GM12878 (cell line): Measurements from ENCODE around the gene PPM1G. TPM values are rescaled to one million over a fixed set of nuclear protein-coding genes. Genes with fewer than 3 reads are reported as not detected.

ENCODE experiments used
- ASH2L ChIP-seq: fragments of 300-600, 200-600 bp; sonication (generic); IDR thresholded peaks from 2 replicates; pipeline ENCODE4 v1.6.1; 2017; ENCODE audit warnings: low read depth, mild to moderate bottlenecking, borderline replicate concordance
- BCL11A ChIP-seq: IDR thresholded peaks from 2 replicates; pipeline ENCODE4 v1.6.1; 2011; ENCODE audit warnings: low read depth, low read length
- HCFC1 ChIP-seq: fragments of 150-350 bp; IDR thresholded peaks from 2 replicates; pipeline ENCODE4 v1.6.1; 2014; ENCODE audit warnings: low read length
- IKZF2 ChIP-seq, 2 experiments: fragments of 450-650 bp; IDR thresholded peaks; 2 replicates each; pipeline ENCODE4 v1.6.1; 2017; ENCODE audit warnings: mild to moderate bottlenecking in 2 of 2, moderate library complexity in 2 of 2
- JUND ChIP-seq: IDR thresholded peaks from 2 replicates; pipeline ENCODE4 v1.6.1; 2012; ENCODE audit warnings: low read depth, mild to moderate bottlenecking, low read length, improper control_type of control experiment, moderate library complexity
- KAT2A ChIP-seq: conservative IDR thresholded peaks from 2 replicates; pipeline ENCODE4 v1.6.1; 2011; ENCODE audit warnings: low read depth, low read length; ENCODE audit not compliant: control insufficient read depth
- KLF5 ChIP-seq: fragments of 450-650 bp; IDR thresholded peaks from 2 replicates; pipeline ENCODE4 v1.6.1; 2014; ENCODE audit warnings: mild to moderate bottlenecking; ENCODE audit not compliant: partially characterized antibody
- LARP7 ChIP-seq: fragments of 450-650 bp; IDR thresholded peaks from 2 replicates; pipeline ENCODE4 v1.6.1; 2017; ENCODE audit warnings: mild to moderate bottlenecking
- MAX ChIP-seq: IDR thresholded peaks from 2 replicates; pipeline ENCODE4 v1.6.1; 2012; ENCODE audit warnings: low read depth, low read length, improper control_type of control experiment
- MXI1 ChIP-seq: fragments of 150-350 bp; IDR thresholded peaks from 2 replicates; pipeline ENCODE4 v1.6.1; 2011; ENCODE audit warnings: low read depth, mild to moderate bottlenecking, inconsistent platforms, low read length, improper control_type of control experiment
- MYC ChIP-seq: IDR thresholded peaks from 2 replicates; pipeline ENCODE4 v1.6.1; 2011; ENCODE audit warnings: mild to moderate bottlenecking, low read length, moderate library complexity, inconsistent platforms; ENCODE audit not compliant: insufficient read depth, insufficient replicate concordance, insufficient read length, severe bottlenecking
- NFYB ChIP-seq: IDR thresholded peaks from 2 replicates; pipeline ENCODE4 v1.6.1; 2011; ENCODE audit warnings: low read depth, mild to moderate bottlenecking, low read length, improper control_type of control experiment, moderate library complexity; ENCODE audit not compliant: insufficient read depth
- NR2C1 ChIP-seq: fragments of 450-650 bp; IDR thresholded peaks from 2 replicates; pipeline ENCODE4 v1.6.1; 2017; ENCODE audit warnings: antibody characterized with exemption, mild to moderate bottlenecking, moderate library complexity
- POLR2AphosphoS2 ChIP-seq: IDR thresholded peaks from 2 replicates; pipeline ENCODE4 v1.6.1; 2011; ENCODE audit warnings: low read depth, mild to moderate bottlenecking, low read length, improper control_type of control experiment, moderate library complexity
- POLR2AphosphoS5 ChIP-seq: IDR thresholded peaks from 2 replicates; pipeline ENCODE4 v1.6.1; 2011; ENCODE audit warnings: mild to moderate bottlenecking, low read length, inconsistent platforms
- RBBP5 ChIP-seq: fragments of 200-600 bp; sonication (generic); conservative IDR thresholded peaks from 2 replicates; pipeline ENCODE4 v1.6.1; 2016
- RELA ChIP-seq: fragments of 450-650 bp; IDR thresholded peaks from 2 replicates; pipeline ENCODE4 v1.8.0; 2014; ENCODE audit warnings: borderline replicate concordance; ENCODE audit not compliant: partially characterized antibody
- RUNX3 ChIP-seq: IDR thresholded peaks from 2 replicates; pipeline ENCODE4 v1.6.1; 2012; ENCODE audit warnings: low read length, inconsistent platforms
- SRF ChIP-seq, 2 experiments: IDR thresholded peaks; 2 replicates each; pipeline ENCODE4 v1.6.1; 2011; ENCODE audit warnings: low read depth in 2 of 2, low read length in 2 of 2, mild to moderate bottlenecking in 1 of 2, moderate library complexity in 1 of 2
- polyA plus RNA-seq, 11 experiments: library from polyadenylated mRNA; depleted of rRNA in 4 of 11; unstranded in 6 of 11; stranded (reverse) in 5 of 11; fragments of >200 nt; fragmentation: Nextera tagmentation in 4 of 11; fragmentation: Illumina TruSeq in 1 of 11; extraction: Ambion mirVana in 4 of 11; extraction: Trizol in 1 of 11; gene quantifications; 1 replicate in 1 of 11; 2 replicates in 10 of 11; pipeline versions ENCODE4 v1.2.1 to v1.2.3, GENCODE V29; 2011 to 2016; ENCODE audit warnings: inconsistent platforms in 2 of 11, missing spikeins in 2 of 11, low read depth in 1 of 11
- total RNA-seq, 4 experiments: library from RNA; depleted of rRNA in 3 of 4; stranded (reverse); fragments of >200 nt in 3 of 4; fragmentation: Illumina TruSeq in 1 of 4; extraction: Trizol in 1 of 4; gene quantifications; 2 replicates each; pipeline versions ENCODE4 v1.2.1 to v1.2.3, GENCODE V29; 2013 to 2021
- TF ChIP-seq, protein P1 (sequence below): IDR thresholded peaks from 2 replicates; pipeline ENCODE4 v1.6.1; 2012; ENCODE audit warnings: low read depth, low read length, improper control_type of control experiment
- TF ChIP-seq, protein P2 (sequence below): fragments of 150-350 bp; IDR thresholded peaks from 2 replicates; pipeline ENCODE4 v1.6.1; 2016; ENCODE audit warnings: low read depth, low read length
- TF ChIP-seq, protein P3 (sequence below): fragments of 450-650 bp; formaldehyde crosslinking; IDR thresholded peaks from 2 replicates; pipeline ENCODE4 v1.5.0; 2022; ENCODE audit warnings: mild to moderate bottlenecking, missing genetic modification characterization

PPM1G gene
- total and polyA plus RNA-seq, 10 of the 15 experiments (the other 5 are each of a cell fraction or from before 2014, with no cell fraction given): 68.8 to 171 (median 121) TPM

GRCh38 chr2:27356382-27357181, 52.8 kb downstream of the PPM1G start, which contains the start of gene GTF3C2 (continued):
- TF ChIP-seq, protein P1, sequence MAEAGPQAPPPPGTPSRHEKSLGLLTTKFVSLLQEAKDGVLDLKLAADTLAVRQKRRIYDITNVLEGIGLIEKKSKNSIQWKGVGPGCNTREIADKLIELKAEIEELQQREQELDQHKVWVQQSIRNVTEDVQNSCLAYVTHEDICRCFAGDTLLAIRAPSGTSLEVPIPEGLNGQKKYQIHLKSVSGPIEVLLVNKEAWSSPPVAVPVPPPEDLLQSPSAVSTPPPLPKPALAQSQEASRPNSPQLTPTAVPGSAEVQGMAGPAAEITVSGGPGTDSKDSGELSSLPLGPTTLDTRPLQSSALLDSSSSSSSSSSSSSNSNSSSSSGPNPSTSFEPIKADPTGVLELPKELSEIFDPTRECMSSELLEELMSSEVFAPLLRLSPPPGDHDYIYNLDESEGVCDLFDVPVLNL: peak; percentile 76
- TF ChIP-seq, protein P2, sequence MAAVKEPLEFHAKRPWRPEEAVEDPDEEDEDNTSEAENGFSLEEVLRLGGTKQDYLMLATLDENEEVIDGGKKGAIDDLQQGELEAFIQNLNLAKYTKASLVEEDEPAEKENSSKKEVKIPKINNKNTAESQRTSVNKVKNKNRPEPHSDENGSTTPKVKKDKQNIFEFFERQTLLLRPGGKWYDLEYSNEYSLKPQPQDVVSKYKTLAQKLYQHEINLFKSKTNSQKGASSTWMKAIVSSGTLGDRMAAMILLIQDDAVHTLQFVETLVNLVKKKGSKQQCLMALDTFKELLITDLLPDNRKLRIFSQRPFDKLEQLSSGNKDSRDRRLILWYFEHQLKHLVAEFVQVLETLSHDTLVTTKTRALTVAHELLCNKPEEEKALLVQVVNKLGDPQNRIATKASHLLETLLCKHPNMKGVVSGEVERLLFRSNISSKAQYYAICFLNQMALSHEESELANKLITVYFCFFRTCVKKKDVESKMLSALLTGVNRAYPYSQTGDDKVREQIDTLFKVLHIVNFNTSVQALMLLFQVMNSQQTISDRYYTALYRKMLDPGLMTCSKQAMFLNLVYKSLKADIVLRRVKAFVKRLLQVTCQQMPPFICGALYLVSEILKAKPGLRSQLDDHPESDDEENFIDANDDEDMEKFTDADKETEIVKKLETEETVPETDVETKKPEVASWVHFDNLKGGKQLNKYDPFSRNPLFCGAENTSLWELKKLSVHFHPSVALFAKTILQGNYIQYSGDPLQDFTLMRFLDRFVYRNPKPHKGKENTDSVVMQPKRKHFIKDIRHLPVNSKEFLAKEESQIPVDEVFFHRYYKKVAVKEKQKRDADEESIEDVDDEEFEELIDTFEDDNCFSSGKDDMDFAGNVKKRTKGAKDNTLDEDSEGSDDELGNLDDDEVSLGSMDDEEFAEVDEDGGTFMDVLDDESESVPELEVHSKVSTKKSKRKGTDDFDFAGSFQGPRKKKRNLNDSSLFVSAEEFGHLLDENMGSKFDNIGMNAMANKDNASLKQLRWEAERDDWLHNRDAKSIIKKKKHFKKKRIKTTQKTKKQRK: no peak
- peak; percentile 98 for TF ChIP-seq MXI1
- TF ChIP-seq SRF (IDR thresholded peaks at IDR 0.05; ENCODE audit: low read depth in 2 of 2, low read length in 2 of 2): peak; percentile 14 to 76; a peak in 1 of 4 replicates
- peak; percentile 59 for TF ChIP-seq MYC
- TF ChIP-seq, protein P3, sequence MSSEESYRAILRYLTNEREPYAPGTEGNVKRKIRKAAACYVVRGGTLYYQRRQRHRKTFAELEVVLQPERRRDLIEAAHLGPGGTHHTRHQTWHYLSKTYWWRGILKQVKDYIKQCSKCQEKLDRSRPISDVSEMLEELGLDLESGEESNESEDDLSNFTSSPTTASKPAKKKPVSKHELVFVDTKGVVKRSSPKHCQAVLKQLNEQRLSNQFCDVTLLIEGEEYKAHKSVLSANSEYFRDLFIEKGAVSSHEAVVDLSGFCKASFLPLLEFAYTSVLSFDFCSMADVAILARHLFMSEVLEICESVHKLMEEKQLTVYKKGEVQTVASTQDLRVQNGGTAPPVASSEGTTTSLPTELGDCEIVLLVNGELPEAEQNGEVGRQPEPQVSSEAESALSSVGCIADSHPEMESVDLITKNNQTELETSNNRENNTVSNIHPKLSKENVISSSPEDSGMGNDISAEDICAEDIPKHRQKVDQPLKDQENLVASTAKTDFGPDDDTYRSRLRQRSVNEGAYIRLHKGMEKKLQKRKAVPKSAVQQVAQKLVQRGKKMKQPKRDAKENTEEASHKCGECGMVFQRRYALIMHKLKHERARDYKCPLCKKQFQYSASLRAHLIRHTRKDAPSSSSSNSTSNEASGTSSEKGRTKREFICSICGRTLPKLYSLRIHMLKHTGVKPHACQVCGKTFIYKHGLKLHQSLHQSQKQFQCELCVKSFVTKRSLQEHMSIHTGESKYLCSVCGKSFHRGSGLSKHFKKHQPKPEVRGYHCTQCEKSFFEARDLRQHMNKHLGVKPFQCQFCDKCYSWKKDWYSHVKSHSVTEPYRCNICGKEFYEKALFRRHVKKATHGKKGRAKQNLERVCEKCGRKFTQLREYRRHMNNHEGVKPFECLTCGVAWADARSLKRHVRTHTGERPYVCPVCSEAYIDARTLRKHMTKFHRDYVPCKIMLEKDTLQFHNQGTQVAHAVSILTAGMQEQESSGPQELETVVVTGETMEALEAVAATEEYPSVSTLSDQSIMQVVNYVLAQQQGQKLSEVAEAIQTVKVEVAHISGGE (CRISPR knock-in tag): no peak
- peak; percentile 80; the same call in 1 of the 2 replicates for TF ChIP-seq JUND
- TF ChIP-seq KLF5: peak; percentile 97
- peak; percentile 81 for TF ChIP-seq HCFC1
- peak; percentile 83 for TF ChIP-seq POLR2AphosphoS5
- peak; percentile 89 for TF ChIP-seq NR2C1
- TF ChIP-seq IKZF2 (IDR thresholded peaks at IDR 0.05): peak; percentile 77 to 81; a peak in 3 of 4 replicates
- TF ChIP-seq LARP7: no peak
- TF ChIP-seq KAT2A: no peak
- peak; percentile 52 for TF ChIP-seq RELA
- no peak; the same call in 1 of the 2 replicates for TF ChIP-seq RUNX3
- TF ChIP-seq POLR2AphosphoS2: peak; percentile 53; the same call in 1 of the 2 replicates
- no peak for TF ChIP-seq RBBP5
- no peak for TF ChIP-seq BCL11A
- TF ChIP-seq MAX: peak; percentile 96
- 0 out of 2 replicates have a peak, but pooled peaks have one; percentile 20 for TF ChIP-seq NFYB
- 0 out of 2 replicates have a peak, but pooled peaks have one; percentile 30 for TF ChIP-seq ASH2L
